H9 (cell line): ENCODE measurements around the gene BMP5. TPM values are rescaled to one million over a fixed set of nuclear protein-coding genes. Genes with fewer than 3 reads are reported as not detected.

Experiments
- DNase-seq: peaks from one replicate; pipeline ENCODE4 v3.0.0-alpha.2; 2017
- H2AFZ ChIP-seq: one replicate; pipeline ENCODE4 v1.6.1; 2013; ENCODE audit warnings: mild to moderate bottlenecking, low read length, control low read depth, moderate library complexity
- H2AK5ac ChIP-seq: 2 replicates; pipeline ENCODE4 v1.6.1; 2013; ENCODE audit warnings: low read length, control low read depth, mixed read lengths; ENCODE audit not compliant: insufficient read length
- H2BK120ac ChIP-seq: one replicate; pipeline ENCODE4 v1.6.1; 2013; ENCODE audit warnings: low read depth, mild to moderate bottlenecking, low read length, control low read depth, inconsistent platforms; ENCODE audit not compliant: poor library complexity, severe bottlenecking
- H2BK12ac ChIP-seq: 2 replicates; pipeline ENCODE4 v1.6.1; 2013; ENCODE audit warnings: low read length, control low read depth, mixed read lengths, low read depth; ENCODE audit not compliant: insufficient read length
- H2BK15ac ChIP-seq: 2 replicates; pipeline ENCODE4 v1.6.1; 2013; ENCODE audit warnings: low read depth, low read length, control low read depth
- H2BK20ac ChIP-seq: one replicate; pipeline ENCODE4 v1.6.1; 2013; ENCODE audit warnings: low read depth, mild to moderate bottlenecking, low read length, control low read depth, inconsistent platforms; ENCODE audit not compliant: poor library complexity, severe bottlenecking
- H2BK5ac ChIP-seq: 2 replicates; pipeline ENCODE4 v1.6.1; 2013; ENCODE audit warnings: low read length, control low read depth, mixed read lengths; ENCODE audit not compliant: insufficient read length
- H3K14ac ChIP-seq: 2 replicates; pipeline ENCODE4 v1.6.1; 2013; ENCODE audit warnings: low read length, control low read depth; ENCODE audit not compliant: insufficient read depth
- H3K18ac ChIP-seq: 2 replicates; pipeline ENCODE4 v1.6.1; 2013; ENCODE audit warnings: low read depth, mild to moderate bottlenecking, mixed read lengths, low read length, control low read depth; ENCODE audit not compliant: insufficient read length
- H3K23ac ChIP-seq: 2 replicates; pipeline ENCODE4 v1.6.1; 2013; ENCODE audit warnings: low read length, control low read depth, mixed read lengths, low read depth; ENCODE audit not compliant: insufficient read length
- H3K23me2 ChIP-seq: 2 replicates; pipeline ENCODE4 v1.6.1; 2013; ENCODE audit warnings: low read depth, mild to moderate bottlenecking, mixed read lengths, low read length, control low read depth; ENCODE audit not compliant: insufficient read length, poor library complexity, severe bottlenecking
- H3K27ac ChIP-seq: 2 replicates; pipeline ENCODE4 v1.5.1; 2013; ENCODE audit warnings: low read length, control low read depth, mixed read lengths, low read depth; ENCODE audit not compliant: insufficient read length
- H3K27me3 ChIP-seq: 2 replicates; pipeline ENCODE4 v1.6.1; 2013; ENCODE audit warnings: low read length, control low read depth, inconsistent platforms; ENCODE audit not compliant: insufficient read depth
- H3K4ac ChIP-seq: 2 replicates; pipeline ENCODE4 v1.6.1; 2013; ENCODE audit warnings: low read depth, mild to moderate bottlenecking, control low read depth, inconsistent platforms, low read length, moderate library complexity
- H3K4me1 ChIP-seq: 2 replicates; pipeline ENCODE4 v1.6.1; 2013; ENCODE audit warnings: low read length, control low read depth, inconsistent platforms; ENCODE audit not compliant: insufficient read depth
- H3K4me2 ChIP-seq: 2 replicates; pipeline ENCODE4 v1.6.1; 2013; ENCODE audit warnings: low read length, control low read depth, mixed read lengths; ENCODE audit not compliant: insufficient read length, insufficient read depth
- H3K56ac ChIP-seq: 2 replicates; pipeline ENCODE4 v1.6.1; 2013; ENCODE audit warnings: low read depth, mild to moderate bottlenecking, mixed read lengths, low read length, control low read depth; ENCODE audit not compliant: insufficient read length
- H3K79me1 ChIP-seq: 2 replicates; pipeline ENCODE4 v1.6.1; 2013; ENCODE audit warnings: low read depth, mild to moderate bottlenecking, moderate library complexity, low read length, control low read depth, inconsistent platforms; ENCODE audit not compliant: insufficient read depth, poor library complexity, severe bottlenecking
- H3K79me2 ChIP-seq: 2 replicates; pipeline ENCODE4 v1.6.1; 2013; ENCODE audit warnings: low read length, control low read depth, inconsistent platforms; ENCODE audit not compliant: insufficient read depth
- H3K9ac ChIP-seq: 2 replicates; pipeline ENCODE4 v1.6.1; 2013; ENCODE audit warnings: low read length, control low read depth, mixed read lengths; ENCODE audit not compliant: insufficient read length; ENCODE audit errors: extremely low read depth
- H3K9me3 ChIP-seq: one replicate; pipeline ENCODE4 v1.6.1; 2013; ENCODE audit warnings: low read depth, low read length, inconsistent platforms; ENCODE audit not compliant: control insufficient read depth
- H3T11ph ChIP-seq: one replicate; pipeline ENCODE4 v1.6.1; 2013; ENCODE audit warnings: mild to moderate bottlenecking, low read length, control low read depth, inconsistent platforms
- H4K20me1 ChIP-seq: one replicate; pipeline ENCODE4 v1.6.1; 2013; ENCODE audit not compliant: control insufficient read depth, insufficient read length, insufficient read depth
- H4K5ac ChIP-seq: 2 replicates; pipeline ENCODE4 v1.6.1; 2013; ENCODE audit warnings: low read depth, mild to moderate bottlenecking, mixed read lengths, low read length, control low read depth; ENCODE audit not compliant: insufficient read length
- H4K8ac ChIP-seq: replicated peaks from 2 replicates; pipeline ENCODE4 v1.6.1; 2013; ENCODE audit warnings: low read length, control low read depth, mixed read lengths, low read depth; ENCODE audit not compliant: insufficient read length
- H4K91ac ChIP-seq: 2 replicates; pipeline ENCODE4 v1.6.1; 2013; ENCODE audit warnings: low read depth, mild to moderate bottlenecking, moderate library complexity, mixed read lengths, low read length, control low read depth; ENCODE audit not compliant: insufficient read length
- H3K27ac Mint-ChIP-seq, 3 experiments: 2 replicates in 2 of 3; 3 replicates in 1 of 3; pipeline ENCODE4 v1.8.0; 2020 to 2021; ENCODE audit warnings: mixed read lengths in 3 of 3, mild to moderate bottlenecking in 1 of 3, moderate library complexity in 1 of 3
- H3K27me3 Mint-ChIP-seq: 2 replicates; pipeline ENCODE4 v1.8.0; 2021; ENCODE audit warnings: low read depth, mild to moderate bottlenecking, moderate library complexity, mixed read lengths
- H3K36me3 Mint-ChIP-seq, 3 experiments: 2 replicates in 2 of 3; 3 replicates in 1 of 3; pipeline ENCODE4 v1.8.0; 2020 to 2021; ENCODE audit warnings: low read depth in 3 of 3, mixed read lengths in 3 of 3; ENCODE audit not compliant: insufficient read depth in 1 of 3
- H3K4me1 Mint-ChIP-seq, 2 experiments: 2 replicates each; pipeline ENCODE4 v1.8.0; 2020; ENCODE audit warnings: mixed read lengths in 2 of 2
- H3K4me3 Mint-ChIP-seq, 2 experiments: 2 replicates in 1 of 2; 3 replicates in 1 of 2; pipeline ENCODE4 v1.8.0; 2020 to 2021; ENCODE audit warnings: mild to moderate bottlenecking in 2 of 2, mixed read lengths in 2 of 2, moderate library complexity in 1 of 2
- H3K9me3 Mint-ChIP-seq, 2 experiments: 2 replicates in 1 of 2; 3 replicates in 1 of 2; pipeline ENCODE4 v1.8.0; 2020; ENCODE audit warnings: mild to moderate bottlenecking in 2 of 2, mixed read lengths in 2 of 2, moderate library complexity in 1 of 2
- CTCF ChIP-seq: fragments of 200-600 bp; sonication (generic); conservative IDR thresholded peaks from 3 replicates; pipeline ENCODE4 v1.8.0; 2021; ENCODE audit warnings: antibody characterized with exemption, mild to moderate bottlenecking
- WGBS: extraction: QIAGEN DNeasy Blood & Tissue Kit; methylation state at CpG from one replicate; pipeline ENCODE4 v1.1.7; 2013; ENCODE audit warnings: missing lambda C conversion rate, low lambda C conversion rate, mixed read lengths; ENCODE audit not compliant: insufficient read length; ENCODE audit errors: extremely low coverage; 5-methylcytosine and 5-hydroxymethylcytosine counted together
- total RNA-seq: library from RNA; stranded (reverse); gene quantifications from 2 replicates; pipeline ENCODE4 v1.2.1, GENCODE V29; 2021

Gene BMP5
- total RNA-seq, 1 experiment from 2014 or later, result not detected

- Histone ChIP-seq H4K20me1 (no peaks in the 10 kb centered on the region), H2BK5ac (no peak overlapping the region), H3K4me2 (no peak overlapping the region), H3K9me3 (no peaks in the 10 kb centered on the region), H3K4ac (no peak overlapping the region), H4K91ac (no peak overlapping the region), H3K18ac (no peak overlapping the region), H2BK15ac (no peak overlapping the region), H3K79me2 (no peaks in the 10 kb centered on the region), H2AK5ac (no peak overlapping the region), H3K4me1 (no peaks in the 10 kb centered on the region), H2BK20ac (no peak overlapping the region), H4K5ac (no peak overlapping the region), H3K23me2 (no peaks in the 10 kb centered on the region), H3K27me3 (no peaks in the 10 kb centered on the region), H3K14ac (no peak overlapping the region), H2BK120ac (no peak overlapping the region), H3K23ac (no peak overlapping the region), H2AFZ (no peak overlapping the region), H3K79me1 (no peaks in the 10 kb centered on the region), H4K8ac (no peak overlapping the region), H3K9ac (no peak overlapping the region), H3K27ac (no peak overlapping the region), H3K56ac (no peak overlapping the region), H3T11ph (no peak overlapping the region), H2BK12ac (no peak overlapping the region)
- Mint-ChIP-seq H3K9me3 (0 out of 5 replicates have a peak, but pooled peaks cover 0 to 1% of the 10 kb centered on the region in 2 experiments), H3K27me3 (no peaks in the 10 kb centered on the region), H3K4me3 (no peak overlapping the region), H3K36me3 (no peaks in the 10 kb centered on the region), H3K27ac (no peak overlapping the region), H3K4me1 (no peaks in the 10 kb centered on the region)
- no CpG with 5 or more reads among the region's 4 CpGs for WGBS
- no peak for DNase-seq
- no peak for TF ChIP-seq CTCF
Measured at GRCh38 chr6:55748880-55749279, 126.5 kb downstream of the BMP5 start.
